ENCODE data around the gene ZNF490.
"Not testable (repeated sequence)": the region's sequence is repeated elsewhere in the genome, so short reads cannot be mapped to it uniquely, and the experiment has no call there.

ZNF490 gene

GRCh38 chr19:12621253-12622024 lies 10.8 kb upstream of the ZNF490 start:
- not testable (repeated sequence) for DNase-seq

GRCh38 chr19:12617646-12618045 lies 7.0 kb upstream of the ZNF490 start:
- no peak for DNase-seq

- DNase-seq: no peak
Observed at GRCh38 chr19:12611361-12611699, 717 bp upstream of the ZNF490 start.

DNA sequence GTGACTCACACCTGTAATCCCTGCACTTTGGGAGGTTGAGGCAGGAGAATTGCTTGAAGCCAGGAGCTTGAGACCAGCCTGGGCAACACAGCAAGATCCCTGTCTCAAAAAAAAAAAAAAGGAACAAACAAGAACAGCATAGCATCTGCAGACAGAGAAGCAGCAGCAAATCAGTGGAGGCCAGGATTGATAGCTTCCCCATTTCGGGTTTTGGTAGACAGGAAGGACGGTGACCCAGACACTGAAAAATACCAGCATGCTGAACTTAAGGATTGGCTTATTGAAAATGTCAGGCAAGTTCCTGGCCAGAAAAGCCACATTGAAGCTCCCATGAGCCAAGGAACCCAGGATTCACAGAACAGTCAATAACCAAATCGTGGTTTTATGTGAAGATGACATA lies 3.0 kb downstream of the ZNF490 start:
- DNase-seq: no peak

- DNase-seq: no peak
Observed at GRCh38 chr19:12606796-12607195, 3.8 kb downstream of the ZNF490 start.

DNA sequence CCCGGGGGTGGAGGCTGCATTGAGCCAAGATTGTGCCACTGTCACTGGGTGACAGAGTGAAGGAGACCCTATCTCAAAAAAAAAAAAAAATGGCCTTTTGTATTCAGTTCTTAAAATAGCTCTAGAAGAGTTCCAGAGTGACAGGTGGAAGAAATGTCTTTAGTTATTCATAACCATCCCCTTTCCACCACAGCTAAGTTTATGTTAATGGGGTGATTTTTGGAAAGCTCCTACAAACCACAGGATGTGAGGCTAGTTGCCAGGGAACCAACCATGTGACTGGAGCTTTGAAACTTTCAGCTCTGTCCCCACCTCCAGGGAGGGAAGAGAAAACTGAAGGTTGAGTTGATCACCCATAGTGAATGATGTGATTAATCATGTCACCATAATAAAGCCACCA lies 6.9 kb downstream of the ZNF490 start:
- DNase-seq: peak; percentile 62

GRCh38 chr19:12597594-12597993 lies 13.0 kb downstream of the ZNF490 start:
- DNase-seq: no peak

DNA sequence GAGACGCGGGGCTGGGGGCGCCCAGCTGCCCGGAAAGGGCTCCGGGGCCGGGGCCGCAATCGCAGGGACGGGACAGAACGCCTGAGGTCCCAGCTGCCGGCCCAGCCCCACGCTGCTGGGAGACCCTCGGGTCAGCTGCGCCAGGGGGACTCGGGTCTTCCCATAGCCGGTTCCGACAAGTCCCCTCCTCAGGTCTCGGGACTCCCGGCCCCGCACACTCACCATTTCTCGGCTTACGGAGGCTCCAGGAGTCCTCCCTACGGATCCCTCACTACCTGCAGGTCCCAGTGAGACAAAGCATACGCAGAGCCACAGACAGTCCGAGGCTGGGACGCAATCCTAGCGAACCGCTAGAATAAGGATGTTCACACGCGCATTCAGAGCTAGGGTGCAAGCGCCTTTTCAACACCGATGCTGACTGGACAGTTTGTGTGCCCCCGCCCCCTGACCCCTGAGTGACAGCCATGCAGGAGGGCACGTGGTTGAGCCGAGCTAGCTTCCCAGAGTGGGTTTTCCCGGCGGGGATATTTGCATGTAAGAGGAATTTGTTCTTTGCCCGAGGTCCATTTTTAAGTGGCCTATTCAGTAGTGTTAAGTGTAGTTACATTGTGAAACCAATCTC lies 13.6 kb downstream of the ZNF490 start:
- no peak for DNase-seq

- DNase-seq: no peak
Observed at GRCh38 chr19:12596485-12596884, 14.1 kb downstream of the ZNF490 start.

GRCh38 chr19:12581100-12581499 lies 29.5 kb downstream of the ZNF490 start:
- DNase-seq: no peak

DNA sequence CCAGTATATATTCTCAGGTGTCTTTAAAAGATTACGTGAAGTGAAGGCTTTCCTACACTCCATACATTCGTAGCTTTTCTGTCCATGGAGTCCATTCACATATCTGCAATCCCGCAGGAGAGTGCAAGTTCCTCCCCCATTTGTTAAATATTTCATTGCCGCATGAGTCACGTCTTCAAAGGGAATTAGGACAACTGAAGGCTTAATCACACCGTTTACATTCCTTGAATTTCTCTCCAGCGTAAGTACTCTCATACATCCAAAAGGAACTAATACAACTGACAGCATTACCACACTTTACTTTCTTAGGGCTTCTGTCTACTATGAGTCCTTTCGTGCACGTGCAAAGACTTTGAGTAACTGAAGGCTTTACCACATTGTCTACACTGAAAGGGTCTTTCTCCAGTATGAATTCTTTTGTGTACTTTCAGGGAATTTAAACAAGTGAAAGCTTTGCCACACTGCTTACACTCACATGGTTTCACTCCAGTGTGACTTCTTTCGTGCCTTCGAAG lies 30.4 kb downstream of the ZNF490 start:
- no peak for DNase-seq

DNA sequence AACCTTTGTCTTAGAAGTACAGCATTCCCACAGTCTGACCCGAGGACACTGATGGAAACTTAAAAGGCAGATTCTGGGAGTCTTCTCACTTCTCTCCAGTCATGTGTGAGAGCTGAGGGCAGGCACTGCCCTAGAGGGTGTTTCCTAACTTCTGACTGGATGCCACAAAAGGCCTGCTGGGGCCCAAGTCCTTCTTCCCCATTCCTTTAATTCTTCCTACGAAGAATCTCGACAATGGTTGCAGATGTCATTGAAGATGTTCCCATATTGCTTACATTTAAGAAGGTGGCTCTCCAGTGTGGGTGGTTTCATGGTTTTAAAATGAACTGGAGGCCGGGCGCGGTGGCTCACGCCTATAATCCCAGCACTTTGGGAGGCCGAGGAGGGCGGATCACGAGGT lies 32.0 kb downstream of the ZNF490 start:
- no peak for DNase-seq

DNA sequence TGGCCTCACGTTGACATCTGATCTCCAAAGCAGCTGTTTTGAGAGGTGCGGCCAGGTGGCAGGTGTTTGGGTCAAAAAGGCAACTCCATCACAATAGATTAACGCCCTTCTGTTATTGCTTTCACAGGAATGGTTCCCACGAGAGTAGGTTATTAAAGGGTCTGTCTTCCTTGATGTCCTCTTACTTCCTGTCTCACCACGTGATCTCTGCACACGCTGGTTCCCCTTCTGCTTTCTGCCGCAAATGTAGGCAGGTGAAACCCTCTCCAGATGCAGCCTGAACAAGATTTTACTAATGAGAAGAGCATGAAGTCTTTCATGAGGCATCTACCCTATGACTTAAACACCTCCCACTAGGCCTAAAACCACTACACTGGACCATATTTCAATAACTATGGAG lies 36.6 kb downstream of the ZNF490 start:
- DNase-seq: no peak

DNA sequence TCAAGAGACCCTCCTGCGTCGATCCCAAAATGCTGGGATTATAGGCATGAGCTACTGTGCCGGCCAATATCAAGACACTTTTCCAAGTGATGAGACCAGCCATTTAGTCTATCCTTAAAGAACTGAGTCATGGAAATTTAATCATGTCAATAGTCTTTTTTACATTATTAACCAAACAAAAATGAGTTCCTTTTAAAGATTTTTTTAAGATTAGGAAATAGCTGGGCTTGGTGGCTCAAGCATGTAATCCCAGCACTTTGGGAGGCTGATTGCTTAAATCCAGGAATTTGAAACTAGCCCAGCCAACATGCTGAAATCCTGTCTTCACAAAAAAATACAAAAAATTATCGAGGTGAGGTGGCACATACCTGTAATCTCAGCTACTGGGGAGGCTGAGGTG lies 42.7 kb downstream of the ZNF490 start:
- DNase-seq: no peak

DNA sequence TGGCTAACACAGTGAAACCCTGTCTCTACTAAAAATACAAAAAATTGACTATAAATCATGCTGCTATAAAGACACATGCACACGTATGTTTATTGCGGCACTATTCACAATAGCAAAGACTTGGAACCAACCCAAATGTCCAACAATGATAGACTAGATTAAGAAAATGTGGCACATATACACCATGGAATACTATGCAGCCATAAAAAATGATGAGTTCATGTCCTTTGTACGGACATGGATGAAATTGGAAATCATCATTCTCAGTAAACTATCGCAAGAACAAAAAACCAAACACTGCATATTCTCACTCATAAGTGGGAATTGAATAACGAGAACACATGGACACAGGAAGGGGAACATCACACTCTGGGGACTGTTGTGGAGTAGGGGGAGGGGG lies 44.2 kb downstream of the ZNF490 start:
- DNase-seq: not testable (repeated sequence)

DNA sequence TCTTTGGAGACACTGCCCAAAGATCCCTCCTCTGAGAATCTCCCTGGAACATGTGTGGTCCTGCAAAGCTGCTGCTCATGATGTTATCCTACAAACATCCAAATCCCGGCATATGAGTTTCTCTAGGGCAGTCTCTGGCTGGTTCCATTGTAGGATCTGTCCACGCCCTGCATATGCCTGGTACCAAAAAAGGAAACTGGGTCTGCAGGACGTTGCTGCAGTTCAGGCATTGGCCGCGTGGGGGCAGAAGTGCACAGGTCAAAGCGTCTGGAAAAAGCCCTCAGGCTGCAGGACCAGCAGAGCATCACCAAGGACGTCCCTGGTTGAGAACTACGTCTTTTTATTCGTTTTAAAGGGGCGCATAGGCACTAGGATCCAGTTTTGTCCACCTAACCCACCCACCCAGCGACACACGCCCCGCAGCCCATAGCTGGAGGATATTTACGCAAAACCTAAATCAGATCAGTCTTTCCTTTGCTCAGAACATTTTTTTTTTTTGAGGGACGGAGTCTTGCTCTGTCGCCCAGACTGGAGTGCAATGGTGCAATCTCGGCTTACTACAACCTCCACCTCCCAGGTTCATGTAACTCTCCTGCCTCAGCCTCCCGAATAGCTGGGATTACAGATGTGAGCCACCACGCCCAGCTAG lies 46.5 kb downstream of the ZNF490 start:
- DNase-seq: peak; percentile 93

- DNase-seq: no peak
Observed at GRCh38 chr19:12555456-12555930, 55.1 kb downstream of the ZNF490 start.

DNA sequence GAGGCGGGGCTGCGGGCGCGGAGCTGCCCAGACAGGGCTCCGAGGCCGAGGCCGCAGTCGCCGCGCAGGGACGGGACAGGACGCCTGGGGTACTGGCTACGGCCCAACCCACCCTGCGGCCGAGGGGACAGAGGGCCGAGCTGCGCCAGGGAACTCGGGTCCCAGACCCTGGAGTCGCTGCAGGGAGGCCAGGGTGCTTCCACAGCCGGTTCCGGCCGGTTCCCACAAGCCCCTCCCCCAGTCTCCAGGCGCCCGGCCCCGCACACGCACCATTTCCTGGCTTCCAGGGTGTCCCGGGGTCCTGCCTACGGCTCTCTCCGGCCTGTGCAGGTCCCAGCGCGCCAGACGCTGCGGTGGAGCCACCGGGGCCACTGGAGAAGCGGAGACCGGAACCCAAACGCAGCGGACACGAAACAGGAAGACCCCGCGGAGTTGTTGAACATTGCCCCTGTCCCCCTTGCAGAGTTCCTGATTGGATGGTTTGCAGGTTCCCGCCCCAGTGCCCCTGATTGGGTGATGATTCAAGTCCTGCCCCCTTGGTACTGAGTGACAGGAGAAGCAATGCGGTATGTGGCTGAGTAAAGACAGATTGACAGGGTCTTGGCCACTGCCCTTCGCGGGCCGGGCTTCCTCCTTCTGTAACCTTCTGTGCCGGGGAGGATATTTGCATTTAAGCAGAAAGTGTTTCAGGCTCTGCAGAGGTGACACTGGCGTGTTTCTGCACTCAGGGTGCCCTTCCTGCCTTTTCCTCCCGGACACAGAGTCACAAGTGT lies 59.4 kb downstream of the ZNF490 start, which contains the start of gene ZNF564:
TSS of gene ZNF564 (minus strand) at position 423 of the 773 bp plus-strand sequence. CDS start at position 273, 150 bp downstream.
- DNase-seq: peak; percentile 92

- no peak for DNase-seq
Observed at GRCh38 chr19:12546903-12547302, 63.7 kb downstream of the ZNF490 start.

- no peak for DNase-seq
Observed at GRCh38 chr19:12546068-12546467, 64.5 kb downstream of the ZNF490 start.

DNA sequence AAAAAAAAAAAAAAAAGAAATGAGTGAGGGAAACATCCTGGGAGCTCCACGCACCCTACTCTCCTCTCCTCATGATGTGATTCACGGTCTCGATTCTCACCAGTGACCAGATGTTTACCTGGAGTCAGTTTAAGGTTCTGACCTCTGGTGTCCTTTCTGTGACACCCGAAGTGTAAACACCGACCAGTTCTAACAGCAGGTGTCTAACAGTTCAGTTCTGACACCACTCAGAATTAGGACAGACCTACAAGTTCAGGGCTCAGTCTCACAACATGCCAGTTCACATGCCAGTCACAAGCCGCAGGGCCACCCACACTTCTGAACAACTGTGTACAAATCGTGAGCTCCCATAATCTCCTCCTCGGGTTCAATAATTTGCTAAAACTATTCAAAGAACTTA lies 65.3 kb downstream of the ZNF490 start:
- DNase-seq: no peak

DNA sequence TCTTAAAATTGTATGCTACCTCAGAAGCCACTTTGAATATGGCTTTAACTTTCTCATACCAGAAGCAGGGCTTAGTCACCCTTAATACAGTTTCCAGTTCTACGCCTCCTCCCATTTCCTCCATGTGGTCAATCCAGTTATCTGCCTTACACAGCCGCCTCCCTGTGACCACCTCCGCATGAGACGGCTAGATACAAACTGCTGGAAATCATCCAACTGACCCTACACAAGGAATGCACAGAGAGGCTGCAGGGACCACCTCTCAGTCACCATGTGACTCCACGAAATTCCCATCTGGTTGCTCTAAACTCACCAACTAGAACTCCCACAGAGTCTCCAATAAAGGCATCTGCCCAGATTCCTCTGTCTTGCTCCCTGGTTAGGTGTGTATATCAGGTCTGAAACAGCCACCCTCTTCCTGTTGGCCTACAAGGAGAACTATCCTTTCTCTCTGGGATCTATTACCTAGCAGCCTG lies 66.2 kb downstream of the ZNF490 start:
- DNase-seq: no peak

GRCh38 chr19:12543855-12544254 lies 66.8 kb downstream of the ZNF490 start:
- DNase-seq: no peak
